ENCODE measurements around the gene FAM167B. TPM values are rescaled to one million over a fixed set of nuclear protein-coding genes. Genes with fewer than 3 reads are reported as not detected.

Gene FAM167B
- total and polyA plus RNA-seq, 4 donors: 0.47 to 9.2 (median 3.8) TPM

DNA sequence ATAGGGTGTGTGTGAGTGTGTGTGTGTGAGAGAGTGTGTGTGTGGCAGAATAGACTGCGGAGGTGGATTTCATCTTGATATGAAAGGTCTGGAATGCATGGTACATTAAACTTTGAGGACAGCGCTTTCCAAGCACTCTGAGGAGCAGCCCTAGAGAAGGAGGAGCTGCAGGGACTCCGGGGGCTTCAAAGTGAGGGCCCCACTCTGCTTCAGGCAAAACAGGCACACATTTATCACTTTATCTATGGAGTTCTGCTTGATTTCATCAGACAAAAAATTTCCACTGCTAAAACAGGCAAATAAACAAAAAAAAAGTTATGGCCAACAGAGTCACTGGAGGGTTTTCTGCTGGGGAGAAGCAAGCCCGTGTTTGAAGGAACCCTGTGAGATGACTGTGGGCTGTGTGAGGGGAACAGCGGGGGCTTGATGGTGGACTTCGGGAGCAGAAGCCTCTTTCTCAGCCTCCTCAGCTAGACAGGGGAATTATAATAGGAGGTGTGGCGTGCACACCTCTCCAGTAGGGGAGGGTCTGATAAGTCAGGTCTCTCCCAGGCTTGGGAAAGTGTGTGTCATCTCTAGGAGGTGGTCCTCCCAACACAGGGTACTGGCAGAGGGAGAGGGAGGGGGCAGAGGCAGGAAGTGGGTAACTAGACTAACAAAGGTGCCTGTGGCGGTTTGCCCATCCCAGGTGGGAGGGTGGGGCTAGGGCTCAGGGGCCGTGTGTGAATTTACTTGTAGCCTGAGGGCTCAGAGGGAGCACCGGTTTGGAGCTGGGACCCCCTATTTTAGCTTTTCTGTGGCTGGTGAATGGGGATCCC lies 26.6 kb downstream of the FAM167B start:
- H3K27ac ChIP-seq (ENCODE audit: low read depth in 1 of 2, low read length in 2 of 2): no peak overlapping the region
- H3K4me3 ChIP-seq (ENCODE audit: low read depth in 1 of 3, low read length in 3 of 3): no peak overlapping the region
- peaks cover 0 to 3% (median 0%) of the 10 kb centered on the region in 4 donors for H3K4me1 ChIP-seq (ENCODE audit: control insufficient read depth in 4 of 4, insufficient read depth in 4 of 4, low read length in 3 of 4)
- no peaks in the 10 kb centered on the region for H3K27me3 ChIP-seq (ENCODE audit: control insufficient read depth in 4 of 4, insufficient read depth in 4 of 4, low read length in 3 of 4)
- H3K36me3 ChIP-seq (ENCODE audit: control insufficient read depth in 4 of 4, insufficient read depth in 3 of 4, low read depth in 1 of 4, low read length in 3 of 4): no peaks in the 10 kb centered on the region
- no peak overlapping the region for H3K9ac ChIP-seq (ENCODE audit: low read depth in 1 of 2, low read length in 2 of 2)
- TF ChIP-seq TAF1 (conservative IDR thresholded peaks at IDR 0.05) (no peak), EGR1 (IDR thresholded peaks at IDR 0.05; ENCODE audit: low read depth in 2 of 2) (no peak), SP1 (IDR thresholded peaks at IDR 0.05) (no peak), FOXA1 (IDR thresholded peaks at IDR 0.05) (no peak), HNF4A (conservative IDR thresholded peaks at IDR 0.05) (no peak), YY1 (IDR thresholded peaks at IDR 0.05) (no peak), FOXA2 (IDR thresholded peaks at IDR 0.05) (no peak), RAD21 (IDR thresholded peaks at IDR 0.05) (no peak), HNF4G (IDR thresholded peaks at IDR 0.05) (no peak), GABPA (IDR thresholded peaks at IDR 0.05 in 1 of 2, conservative IDR thresholded peaks at IDR 0.05 in 1 of 2) (no peak), NR2F2 (IDR thresholded peaks at IDR 0.05) (no peak), JUND (IDR thresholded peaks at IDR 0.05) (no peak), RXRA (IDR thresholded peaks at IDR 0.05) (no peak)
- TF ChIP-seq, protein P1, sequence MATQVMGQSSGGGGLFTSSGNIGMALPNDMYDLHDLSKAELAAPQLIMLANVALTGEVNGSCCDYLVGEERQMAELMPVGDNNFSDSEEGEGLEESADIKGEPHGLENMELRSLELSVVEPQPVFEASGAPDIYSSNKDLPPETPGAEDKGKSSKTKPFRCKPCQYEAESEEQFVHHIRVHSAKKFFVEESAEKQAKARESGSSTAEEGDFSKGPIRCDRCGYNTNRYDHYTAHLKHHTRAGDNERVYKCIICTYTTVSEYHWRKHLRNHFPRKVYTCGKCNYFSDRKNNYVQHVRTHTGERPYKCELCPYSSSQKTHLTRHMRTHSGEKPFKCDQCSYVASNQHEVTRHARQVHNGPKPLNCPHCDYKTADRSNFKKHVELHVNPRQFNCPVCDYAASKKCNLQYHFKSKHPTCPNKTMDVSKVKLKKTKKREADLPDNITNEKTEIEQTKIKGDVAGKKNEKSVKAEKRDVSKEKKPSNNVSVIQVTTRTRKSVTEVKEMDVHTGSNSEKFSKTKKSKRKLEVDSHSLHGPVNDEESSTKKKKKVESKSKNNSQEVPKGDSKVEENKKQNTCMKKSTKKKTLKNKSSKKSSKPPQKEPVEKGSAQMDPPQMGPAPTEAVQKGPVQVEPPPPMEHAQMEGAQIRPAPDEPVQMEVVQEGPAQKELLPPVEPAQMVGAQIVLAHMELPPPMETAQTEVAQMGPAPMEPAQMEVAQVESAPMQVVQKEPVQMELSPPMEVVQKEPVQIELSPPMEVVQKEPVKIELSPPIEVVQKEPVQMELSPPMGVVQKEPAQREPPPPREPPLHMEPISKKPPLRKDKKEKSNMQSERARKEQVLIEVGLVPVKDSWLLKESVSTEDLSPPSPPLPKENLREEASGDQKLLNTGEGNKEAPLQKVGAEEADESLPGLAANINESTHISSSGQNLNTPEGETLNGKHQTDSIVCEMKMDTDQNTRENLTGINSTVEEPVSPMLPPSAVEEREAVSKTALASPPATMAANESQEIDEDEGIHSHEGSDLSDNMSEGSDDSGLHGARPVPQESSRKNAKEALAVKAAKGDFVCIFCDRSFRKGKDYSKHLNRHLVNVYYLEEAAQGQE (IDR thresholded peaks at IDR 0.05): no peak
- TF ChIP-seq, protein P2, sequence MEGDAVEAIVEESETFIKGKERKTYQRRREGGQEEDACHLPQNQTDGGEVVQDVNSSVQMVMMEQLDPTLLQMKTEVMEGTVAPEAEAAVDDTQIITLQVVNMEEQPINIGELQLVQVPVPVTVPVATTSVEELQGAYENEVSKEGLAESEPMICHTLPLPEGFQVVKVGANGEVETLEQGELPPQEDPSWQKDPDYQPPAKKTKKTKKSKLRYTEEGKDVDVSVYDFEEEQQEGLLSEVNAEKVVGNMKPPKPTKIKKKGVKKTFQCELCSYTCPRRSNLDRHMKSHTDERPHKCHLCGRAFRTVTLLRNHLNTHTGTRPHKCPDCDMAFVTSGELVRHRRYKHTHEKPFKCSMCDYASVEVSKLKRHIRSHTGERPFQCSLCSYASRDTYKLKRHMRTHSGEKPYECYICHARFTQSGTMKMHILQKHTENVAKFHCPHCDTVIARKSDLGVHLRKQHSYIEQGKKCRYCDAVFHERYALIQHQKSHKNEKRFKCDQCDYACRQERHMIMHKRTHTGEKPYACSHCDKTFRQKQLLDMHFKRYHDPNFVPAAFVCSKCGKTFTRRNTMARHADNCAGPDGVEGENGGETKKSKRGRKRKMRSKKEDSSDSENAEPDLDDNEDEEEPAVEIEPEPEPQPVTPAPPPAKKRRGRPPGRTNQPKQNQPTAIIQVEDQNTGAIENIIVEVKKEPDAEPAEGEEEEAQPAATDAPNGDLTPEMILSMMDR (IDR thresholded peaks at IDR 0.05; ENCODE audit: low read depth, low read length, missing input control): no peak
- TF ChIP-seq, protein P3, sequence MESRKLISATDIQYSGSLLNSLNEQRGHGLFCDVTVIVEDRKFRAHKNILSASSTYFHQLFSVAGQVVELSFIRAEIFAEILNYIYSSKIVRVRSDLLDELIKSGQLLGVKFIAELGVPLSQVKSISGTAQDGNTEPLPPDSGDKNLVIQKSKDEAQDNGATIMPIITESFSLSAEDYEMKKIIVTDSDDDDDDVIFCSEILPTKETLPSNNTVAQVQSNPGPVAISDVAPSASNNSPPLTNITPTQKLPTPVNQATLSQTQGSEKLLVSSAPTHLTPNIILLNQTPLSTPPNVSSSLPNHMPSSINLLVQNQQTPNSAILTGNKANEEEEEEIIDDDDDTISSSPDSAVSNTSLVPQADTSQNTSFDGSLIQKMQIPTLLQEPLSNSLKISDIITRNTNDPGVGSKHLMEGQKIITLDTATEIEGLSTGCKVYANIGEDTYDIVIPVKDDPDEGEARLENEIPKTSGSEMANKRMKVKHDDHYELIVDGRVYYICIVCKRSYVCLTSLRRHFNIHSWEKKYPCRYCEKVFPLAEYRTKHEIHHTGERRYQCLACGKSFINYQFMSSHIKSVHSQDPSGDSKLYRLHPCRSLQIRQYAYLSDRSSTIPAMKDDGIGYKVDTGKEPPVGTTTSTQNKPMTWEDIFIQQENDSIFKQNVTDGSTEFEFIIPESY (IDR thresholded peaks at IDR 0.05): no peak
- TF ChIP-seq, protein P4, sequence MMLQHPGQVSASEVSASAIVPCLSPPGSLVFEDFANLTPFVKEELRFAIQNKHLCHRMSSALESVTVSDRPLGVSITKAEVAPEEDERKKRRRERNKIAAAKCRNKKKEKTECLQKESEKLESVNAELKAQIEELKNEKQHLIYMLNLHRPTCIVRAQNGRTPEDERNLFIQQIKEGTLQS (IDR thresholded peaks at IDR 0.05): no peak
- TF ChIP-seq, protein P5, sequence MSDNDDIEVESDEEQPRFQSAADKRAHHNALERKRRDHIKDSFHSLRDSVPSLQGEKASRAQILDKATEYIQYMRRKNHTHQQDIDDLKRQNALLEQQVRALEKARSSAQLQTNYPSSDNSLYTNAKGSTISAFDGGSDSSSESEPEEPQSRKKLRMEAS (IDR thresholded peaks at IDR 0.05): no peak
- 61% methylated on average over 10 of the region's 10 CpGs for WGBS
- H3K9me3 ChIP-seq (ENCODE audit: control insufficient read depth in 4 of 4, low read length in 3 of 4): no peaks in the 10 kb centered on the region
- no peak for DNase-seq (ENCODE audit: low spot score)
